HG02943 (cell line): ENCODE measurements around the gene CDH18.

Experiments
- ATAC-seq: cut with Tn5 transposase; IDR thresholded peaks from one replicate; pipeline ENCODE4 v1.9.1; 2021; ENCODE audit warnings: mild to moderate bottlenecking, low read depth, moderate library complexity; ENCODE audit not compliant: unreplicated experiment

The CDH18 gene, protein sequence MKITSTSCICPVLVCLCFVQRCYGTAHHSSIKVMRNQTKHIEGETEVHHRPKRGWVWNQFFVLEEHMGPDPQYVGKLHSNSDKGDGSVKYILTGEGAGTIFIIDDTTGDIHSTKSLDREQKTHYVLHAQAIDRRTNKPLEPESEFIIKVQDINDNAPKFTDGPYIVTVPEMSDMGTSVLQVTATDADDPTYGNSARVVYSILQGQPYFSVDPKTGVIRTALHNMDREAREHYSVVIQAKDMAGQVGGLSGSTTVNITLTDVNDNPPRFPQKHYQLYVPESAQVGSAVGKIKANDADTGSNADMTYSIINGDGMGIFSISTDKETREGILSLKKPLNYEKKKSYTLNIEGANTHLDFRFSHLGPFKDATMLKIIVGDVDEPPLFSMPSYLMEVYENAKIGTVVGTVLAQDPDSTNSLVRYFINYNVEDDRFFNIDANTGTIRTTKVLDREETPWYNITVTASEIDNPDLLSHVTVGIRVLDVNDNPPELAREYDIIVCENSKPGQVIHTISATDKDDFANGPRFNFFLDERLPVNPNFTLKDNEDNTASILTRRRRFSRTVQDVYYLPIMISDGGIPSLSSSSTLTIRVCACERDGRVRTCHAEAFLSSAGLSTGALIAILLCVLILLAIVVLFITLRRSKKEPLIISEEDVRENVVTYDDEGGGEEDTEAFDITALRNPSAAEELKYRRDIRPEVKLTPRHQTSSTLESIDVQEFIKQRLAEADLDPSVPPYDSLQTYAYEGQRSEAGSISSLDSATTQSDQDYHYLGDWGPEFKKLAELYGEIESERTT

DNA sequence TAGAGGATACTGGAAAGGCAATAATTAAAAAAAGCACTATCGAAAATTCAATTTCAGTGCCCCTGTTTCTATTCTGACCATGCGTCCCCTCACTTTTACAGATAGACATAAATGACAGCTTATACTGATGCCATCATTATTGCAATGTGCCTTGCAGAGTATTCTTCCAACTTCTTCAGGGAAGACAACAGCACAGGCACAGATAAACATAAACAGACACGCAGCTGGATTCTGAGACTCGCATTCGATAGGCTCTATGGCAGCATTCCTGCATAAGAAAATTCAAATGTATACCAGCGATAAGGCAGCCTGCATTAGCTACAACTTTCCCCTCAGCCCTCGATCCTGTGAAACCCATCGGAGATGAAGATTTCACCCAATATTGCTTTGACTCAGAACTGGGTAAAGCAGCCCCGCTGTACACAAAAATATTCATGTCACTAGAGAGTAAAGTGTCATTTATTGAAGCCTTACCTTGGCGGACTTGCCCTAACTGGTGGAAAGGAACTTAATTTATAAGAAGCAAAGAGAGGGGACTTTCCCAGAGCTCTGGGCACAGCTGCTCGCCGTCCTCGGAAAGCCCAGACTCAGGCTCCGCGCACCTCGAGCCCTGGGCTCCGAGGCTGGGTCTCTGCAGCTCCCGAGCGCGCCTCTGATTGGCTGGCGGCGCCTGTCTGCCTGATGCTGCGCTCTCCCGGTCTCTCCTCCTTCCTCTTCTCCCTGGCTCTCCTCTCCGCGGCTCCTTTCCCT, at the start of gene CDH18:
CDH18 (minus strand) TSS at position 589 of the 750 bp plus-strand sequence. CDS start 149,214 bp downstream, outside the sequence.
- no peak for ATAC-seq

DNA sequence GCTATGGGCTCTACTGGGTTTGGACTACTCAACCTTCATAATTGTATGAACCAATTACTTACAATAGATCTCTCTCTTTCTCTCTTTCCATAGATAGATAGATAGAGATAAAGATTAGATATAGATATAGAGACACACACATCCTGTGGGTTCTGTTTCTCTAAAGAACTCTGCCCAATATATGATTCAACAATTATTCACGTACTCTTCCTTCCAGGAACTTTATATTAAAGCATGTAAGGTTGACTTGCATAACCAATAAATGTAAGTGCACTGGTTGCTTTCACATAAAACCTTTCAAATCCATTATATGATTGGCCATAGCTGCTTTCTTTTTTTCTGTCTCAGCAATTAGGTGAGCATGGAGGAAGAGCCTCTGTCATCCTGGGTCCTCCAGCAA, 46.7 kb upstream of the CDH18 start:
- ATAC-seq = no peak

DNA sequence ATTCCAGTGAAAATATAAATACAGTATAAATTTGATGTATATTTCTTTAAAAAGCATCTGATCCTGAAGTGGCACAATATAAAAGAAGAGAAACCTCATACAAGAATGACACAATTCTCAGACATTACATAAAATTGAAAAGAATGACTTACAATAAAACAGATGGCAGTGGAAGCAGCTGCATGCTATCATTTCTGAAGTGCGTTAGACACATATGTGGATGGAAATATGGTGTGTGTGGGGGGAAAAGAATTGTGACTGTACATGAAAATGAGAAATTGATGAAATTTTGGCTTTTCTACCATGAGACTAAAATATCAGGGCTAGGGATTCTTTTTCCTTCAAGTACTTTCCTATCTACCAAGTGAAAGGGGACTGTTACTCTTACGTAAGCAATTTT, 45.9 kb upstream of the CDH18 start:
- no peak for ATAC-seq

DNA sequence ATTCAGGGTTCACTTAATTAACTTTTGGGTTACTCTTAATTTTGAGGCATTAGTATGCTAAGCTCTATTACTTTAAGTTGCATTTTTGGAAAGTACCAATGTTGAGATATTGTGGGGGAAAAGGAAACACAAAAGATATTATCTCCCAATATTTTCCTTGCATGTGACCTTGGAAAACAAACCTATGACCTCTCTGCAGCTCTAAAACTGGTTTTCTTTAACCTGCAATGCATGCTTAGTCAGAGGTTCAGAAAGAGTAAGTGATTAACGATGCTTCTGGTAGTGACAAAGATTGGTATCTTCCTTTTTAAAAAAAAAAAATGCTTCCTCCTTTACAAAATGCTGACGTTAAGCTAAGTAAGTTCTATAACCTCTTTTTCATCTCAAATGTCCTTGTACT, 44.9 kb upstream of the CDH18 start:
- no peak for ATAC-seq

DNA sequence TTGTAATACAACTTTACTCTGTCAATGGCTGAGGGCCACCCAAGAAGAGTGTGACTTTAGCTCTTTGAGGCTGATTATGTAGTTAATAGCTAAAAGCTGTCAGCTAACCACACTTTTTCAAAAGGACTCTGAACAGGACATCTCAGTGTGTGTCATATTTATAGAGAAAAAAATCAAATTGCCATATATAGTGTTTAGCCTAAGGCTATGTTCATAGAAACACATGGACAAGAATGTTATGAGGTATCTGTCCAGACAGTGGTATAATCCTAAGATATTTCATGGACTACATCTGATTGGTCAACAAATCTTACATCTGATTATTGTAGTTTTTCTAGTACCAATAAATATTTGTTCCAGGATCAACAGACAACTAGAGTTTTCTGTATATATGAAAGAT, 42.1 kb upstream of the CDH18 start:
- ATAC-seq = no peak

DNA sequence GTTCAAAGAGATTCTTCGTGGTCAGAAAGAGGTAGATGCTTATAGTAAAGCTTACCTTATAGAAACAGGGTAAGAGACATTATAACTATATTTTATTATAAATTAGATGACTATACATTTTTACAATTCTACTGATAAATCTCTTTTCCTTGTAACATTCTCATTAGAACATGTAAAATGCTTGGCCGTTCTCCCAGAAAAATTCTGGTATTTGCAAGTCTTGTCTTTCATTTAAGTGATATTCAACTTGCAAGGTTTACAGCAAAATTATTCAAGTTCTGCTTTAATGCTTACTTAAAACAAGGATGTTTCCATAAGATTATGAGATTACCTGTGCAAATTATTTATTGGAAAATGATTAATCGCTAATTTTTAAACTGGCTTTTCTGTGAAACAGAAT, 41.3 kb upstream of the CDH18 start:
- ATAC-seq = no peak

DNA sequence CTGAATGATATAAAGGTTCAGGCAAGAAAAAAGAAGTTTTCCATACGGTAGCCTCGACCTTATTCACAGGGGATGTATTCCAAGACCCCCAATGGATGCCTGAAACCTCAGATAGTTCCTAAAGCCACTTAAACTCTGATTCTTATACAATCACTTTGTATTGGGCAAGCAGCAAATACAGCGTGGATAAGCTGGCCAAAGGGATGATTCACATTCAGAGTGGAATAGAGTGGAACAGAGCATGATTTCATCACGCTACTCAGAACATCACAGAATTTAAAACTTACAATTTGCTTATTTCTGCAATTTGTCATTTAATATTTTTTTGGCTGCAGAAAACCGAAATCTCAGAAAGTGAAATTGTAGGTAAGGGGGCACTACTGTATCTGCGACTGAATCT, 40.5 kb upstream of the CDH18 start:
- no peak for ATAC-seq

DNA sequence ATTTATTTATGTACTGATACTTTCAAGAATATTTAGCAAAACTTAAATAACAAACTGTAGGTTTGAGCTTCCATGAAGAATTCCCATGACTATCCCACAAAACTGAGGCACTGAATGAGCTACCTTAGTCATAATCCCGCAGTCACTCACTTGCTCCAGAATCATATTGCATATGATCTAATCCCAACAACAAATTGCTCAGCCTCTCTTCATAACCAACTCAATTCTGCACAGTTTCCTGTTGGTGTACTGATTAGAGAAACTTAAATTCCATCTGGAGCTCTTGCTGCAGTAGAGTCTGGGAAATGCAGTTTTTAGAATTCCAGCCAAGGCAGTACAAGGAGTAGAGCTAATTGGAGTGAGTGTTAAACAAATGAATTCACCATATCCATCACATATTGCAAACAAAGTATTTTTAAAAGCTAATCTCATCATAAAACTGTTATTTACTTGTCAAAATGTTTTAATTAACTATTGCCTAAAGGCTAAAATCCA, 35.7 kb upstream of the CDH18 start:
- no peak for ATAC-seq

DNA sequence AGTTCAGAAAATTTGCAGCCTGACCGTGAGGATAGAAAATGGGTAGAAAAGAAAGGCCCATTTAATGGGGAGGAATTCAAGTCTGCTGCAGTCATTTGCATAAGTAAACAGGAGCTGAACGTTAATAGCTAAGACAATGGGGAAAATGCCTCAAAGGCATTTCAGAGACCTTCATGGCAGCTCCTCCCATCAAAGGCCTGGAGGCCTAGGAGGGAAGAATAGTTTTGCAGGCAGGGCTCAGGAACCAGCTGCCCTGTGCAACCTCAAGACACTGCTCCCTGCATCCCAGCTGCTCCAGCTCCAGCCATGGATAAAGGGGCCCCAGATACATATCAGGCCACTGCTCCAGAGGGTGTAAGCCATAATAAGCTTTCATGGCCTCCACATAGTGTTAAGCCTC, 32.2 kb upstream of the CDH18 start:
- no peak for ATAC-seq

DNA sequence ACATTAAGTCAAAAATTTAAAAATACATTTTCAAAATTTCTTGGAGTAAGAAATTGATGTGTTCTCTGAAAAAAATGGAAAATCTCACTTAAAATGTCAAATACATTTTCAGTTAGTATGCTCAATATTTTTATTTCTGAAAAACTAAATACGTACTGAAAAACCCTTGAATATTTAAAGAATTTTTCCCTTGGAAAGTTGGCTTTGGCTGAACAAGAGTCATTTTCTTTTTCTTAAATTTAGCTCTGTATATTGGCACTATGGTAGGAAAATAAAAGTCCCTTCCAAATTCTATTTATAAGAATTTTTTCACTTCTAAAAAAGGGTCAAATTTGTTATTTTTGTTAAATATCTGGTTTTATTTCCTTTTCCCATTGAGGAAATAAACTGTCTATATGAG, 29.0 kb upstream of the CDH18 start:
- ATAC-seq = no peak

DNA sequence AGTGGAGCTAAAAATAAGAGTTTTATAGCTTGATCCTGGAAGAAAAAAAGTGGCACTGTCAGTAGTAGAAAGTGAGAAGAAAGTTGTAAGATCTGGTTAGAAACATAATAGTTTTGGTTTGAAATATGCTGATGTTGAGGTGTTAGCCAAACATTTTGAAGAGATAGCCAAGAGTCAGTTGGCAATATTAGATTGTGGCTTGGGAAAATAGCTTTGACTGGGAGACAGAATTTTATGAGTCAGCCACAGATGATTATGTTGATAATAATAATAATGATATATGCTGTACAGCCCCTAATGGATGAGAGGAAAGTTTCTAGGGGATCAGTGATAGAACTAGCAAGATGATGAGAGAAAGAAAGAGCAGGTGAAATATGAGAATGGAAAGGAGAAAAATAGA, 12.4 kb upstream of the CDH18 start:
- no peak for ATAC-seq

DNA sequence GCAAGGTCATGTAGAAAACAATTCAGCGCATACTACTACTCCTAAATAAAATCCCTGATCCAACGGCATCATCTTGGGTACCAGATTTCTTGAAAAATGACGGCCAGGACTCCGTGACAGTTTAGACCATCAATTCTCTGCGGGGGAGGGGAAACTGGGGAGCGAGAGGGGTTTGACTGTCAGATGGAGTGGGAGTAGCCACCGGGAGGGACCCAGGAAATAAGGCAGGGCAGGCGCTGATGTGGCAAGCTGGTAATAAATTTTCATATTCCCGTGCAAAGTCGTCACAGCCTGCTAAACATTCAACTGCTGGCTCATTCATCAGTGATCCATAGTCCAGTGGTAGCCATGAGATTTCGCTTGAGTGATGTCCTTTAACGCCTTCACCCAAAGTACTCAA, 457 bp upstream of the CDH18 start:
- ATAC-seq = no peak

DNA sequence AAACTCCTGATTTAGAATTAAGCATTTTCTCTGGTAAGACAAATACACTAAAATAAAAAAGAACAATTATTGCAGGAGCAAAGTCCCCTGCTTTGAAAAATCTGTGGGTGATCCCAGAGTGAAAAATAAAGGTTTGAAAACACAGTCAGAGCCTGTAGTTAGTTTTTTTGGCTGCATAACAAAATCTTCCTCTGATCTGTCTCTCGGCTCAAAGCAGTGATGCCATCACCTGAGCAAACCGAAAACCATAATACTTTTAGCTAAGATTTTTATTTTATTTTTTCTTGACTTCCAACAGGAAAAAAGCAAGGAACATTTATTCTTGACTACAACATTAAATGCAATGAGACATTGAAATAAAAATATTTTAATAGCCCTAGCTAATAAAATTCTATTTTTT, 1.2 kb downstream of the CDH18 start:
- ATAC-seq = no peak

DNA sequence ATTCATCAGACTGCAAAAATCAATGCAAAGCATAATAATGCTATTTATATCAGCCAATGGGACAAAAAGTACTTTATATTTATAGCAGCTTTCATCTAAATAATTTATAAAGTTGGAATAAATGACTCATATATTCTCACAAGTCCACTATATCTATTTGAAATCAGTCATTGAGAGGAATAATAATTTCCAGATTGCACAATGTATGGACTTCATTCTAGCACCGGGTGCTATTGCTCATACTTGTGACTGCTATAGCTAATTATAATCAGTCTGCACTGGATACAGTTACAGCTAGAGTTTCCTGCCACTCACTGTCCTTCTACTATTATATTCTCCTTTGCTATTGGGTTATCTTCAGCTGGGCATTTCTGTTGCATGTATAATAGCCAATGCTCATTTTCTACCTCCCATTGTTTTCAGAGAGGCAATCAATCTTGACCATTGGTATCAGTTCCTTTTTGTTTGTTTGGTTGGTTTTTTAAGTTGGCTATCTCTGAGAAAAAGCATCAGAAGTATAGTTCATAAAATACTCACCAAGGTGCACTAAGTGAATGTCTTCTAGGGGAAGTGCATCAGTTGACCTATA, 1.9 kb downstream of the CDH18 start:
- ATAC-seq = no peak

DNA sequence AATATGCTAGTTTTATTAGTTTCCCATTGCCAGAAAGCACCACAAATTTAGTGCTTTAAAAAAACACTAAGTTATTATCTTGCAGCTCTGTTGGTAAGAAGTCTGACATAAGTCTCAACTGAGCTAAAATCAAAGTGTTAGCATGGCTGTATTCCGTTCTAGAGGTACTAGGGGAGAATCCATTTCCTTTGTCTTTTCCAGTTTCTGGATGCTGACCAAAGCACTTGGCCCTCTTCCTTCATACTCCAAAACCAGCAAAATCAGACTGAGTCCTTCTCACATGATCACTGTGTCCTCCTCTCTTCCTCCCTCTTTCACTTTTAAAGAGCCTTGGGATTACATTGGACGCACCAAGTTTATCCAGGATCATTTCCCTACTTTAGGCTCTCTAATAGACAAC, 9.5 kb downstream of the CDH18 start:
- ATAC-seq = no peak

DNA sequence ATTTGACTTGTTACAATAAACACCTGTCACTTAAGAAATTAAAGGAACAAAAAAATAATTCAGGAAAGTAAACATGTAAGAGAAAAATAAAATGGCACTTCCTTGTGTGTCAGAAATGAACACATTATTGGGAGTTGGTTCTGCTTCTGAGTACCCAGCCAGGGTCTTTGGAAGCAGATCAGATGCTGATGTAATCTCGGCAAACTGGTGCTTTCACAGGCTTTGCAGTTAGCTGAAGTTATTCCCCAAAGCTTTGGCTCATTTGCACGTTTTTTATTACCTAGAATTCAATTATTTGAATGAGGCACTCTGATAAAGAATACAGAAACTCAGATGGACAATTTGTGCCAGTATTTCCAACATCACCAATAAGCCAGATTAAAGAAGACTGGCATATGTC, 10.9 kb downstream of the CDH18 start:
- ATAC-seq = no peak

DNA sequence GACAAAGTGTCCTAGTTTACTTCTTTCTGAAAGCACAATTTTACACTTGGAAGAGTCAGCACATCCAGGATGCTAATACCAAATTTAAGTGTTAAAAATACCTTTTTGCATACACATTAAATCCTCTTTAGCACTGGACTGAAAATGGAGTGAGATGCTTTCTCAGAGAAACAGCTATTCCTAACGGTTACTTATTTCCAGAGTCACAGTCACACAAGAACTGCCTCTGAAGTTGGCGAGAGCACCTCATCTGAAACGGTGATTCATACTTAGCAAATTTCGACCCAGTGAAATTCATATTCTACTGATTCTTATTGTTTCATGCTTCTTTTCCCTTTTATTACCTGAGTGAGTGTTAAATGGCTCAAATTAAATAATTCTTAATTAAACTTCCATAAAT, 12.2 kb downstream of the CDH18 start:
- no peak for ATAC-seq

DNA sequence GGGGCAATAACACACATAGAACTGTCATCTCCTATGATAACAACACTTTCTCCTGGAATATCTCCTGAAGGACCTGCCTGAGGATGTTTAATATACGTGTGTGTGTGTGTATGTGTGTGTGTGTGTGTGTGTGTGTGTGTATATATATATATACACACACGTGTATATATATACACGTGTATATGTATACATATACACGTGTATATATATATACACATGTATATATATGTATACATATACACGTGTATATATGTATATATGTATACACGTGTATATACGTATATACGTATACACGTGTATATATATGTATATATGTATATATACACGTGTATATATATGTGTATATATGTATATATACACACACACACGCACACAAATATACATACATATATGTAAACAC, 27.5 kb downstream of the CDH18 start:
- no peak for ATAC-seq

DNA sequence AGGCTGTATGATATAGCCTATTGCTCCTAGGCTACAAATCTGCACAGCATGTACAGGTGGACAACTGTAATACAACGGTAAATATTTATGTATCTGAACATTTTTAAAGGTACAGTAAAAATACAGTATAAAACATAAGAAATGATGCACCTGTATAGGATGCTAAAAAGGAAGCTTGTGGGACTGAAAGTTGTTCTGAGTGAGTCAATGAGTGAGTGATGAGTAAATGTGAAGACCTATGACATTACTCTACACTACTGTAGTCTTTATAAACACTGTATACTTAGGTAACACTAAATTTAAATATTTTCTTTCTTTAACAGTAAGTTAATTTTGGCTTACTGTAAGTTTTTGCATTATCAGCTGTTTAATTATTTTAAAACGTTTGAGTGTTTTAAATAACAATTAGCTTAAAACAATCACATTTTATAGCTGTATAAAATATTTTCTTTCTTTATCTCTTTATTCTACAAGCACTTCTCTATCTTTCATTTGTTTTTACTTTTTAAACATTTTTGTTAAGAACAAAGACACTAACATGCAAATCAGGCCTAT, 28.1 kb downstream of the CDH18 start:
- ATAC-seq = no peak

DNA sequence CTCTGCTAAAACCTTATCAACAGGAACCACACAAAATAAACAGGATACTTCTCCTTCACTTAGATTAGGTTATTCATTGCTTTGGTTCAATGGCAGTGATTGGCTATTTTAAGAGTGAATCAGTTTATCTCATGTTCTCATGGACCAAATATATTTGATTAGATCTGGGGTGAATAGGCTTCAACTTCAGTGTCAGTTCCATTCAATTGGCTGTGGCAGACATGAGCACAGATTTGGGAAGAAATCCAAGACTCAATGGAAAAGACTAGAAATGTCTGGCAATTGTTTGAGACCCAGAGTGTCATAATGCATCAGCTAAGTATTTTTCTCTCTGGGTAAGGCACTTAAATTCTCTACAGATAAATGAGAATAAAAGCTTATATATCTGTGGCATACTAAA, 37.1 kb downstream of the CDH18 start:
- ATAC-seq = no peak
